HL-60 (cell line): ENCODE data around the gene LRRC4C.

Source experiments
- POLR2AphosphoS5 ChIP-seq: IDR thresholded peaks from 2 replicates; pipeline ENCODE4 v1.6.1; 2012; ENCODE audit warnings: low read depth
- REST ChIP-seq: IDR thresholded peaks from 2 replicates; pipeline ENCODE4 v1.6.1; 2012; ENCODE audit warnings: low read depth; ENCODE audit not compliant: insufficient replicate concordance
- TF ChIP-seq, protein P1 (sequence below): IDR thresholded peaks from one replicate; pipeline ENCODE4 v1.5.1; 2011; ENCODE audit warnings: low read length, control low read depth, inconsistent platforms; ENCODE audit not compliant: insufficient read depth

DNA sequence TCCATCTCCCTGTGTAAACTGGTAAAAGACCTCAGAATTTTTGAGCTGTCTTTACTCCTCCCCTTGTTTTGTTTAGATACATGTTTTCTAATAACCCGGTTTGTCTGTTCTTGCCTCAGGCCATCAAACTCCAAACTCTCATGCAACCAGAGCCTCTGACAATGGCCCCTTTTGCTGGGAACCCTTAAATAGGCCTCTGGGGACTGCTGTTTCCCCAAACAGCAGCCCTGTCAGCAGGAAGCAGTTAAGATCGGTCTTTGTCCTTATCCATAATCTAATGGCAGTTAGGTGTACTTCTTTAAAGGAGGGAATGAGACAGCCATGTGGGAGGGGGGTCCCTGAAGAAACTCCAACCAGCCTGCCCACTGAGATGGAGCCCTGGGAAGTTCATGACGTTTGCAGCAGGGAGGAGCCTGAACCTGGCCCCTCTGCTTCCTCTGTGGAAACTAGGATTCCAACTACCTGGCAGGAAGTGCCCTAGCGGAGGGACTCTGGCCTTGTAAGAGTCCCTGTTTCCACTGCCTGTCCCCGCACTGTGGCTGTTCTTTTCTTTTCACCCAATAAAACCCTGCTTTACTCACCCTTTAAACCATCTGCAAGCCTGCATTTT, 1354.4 kb downstream of the LRRC4C start:
- TF ChIP-seq, protein P1, sequence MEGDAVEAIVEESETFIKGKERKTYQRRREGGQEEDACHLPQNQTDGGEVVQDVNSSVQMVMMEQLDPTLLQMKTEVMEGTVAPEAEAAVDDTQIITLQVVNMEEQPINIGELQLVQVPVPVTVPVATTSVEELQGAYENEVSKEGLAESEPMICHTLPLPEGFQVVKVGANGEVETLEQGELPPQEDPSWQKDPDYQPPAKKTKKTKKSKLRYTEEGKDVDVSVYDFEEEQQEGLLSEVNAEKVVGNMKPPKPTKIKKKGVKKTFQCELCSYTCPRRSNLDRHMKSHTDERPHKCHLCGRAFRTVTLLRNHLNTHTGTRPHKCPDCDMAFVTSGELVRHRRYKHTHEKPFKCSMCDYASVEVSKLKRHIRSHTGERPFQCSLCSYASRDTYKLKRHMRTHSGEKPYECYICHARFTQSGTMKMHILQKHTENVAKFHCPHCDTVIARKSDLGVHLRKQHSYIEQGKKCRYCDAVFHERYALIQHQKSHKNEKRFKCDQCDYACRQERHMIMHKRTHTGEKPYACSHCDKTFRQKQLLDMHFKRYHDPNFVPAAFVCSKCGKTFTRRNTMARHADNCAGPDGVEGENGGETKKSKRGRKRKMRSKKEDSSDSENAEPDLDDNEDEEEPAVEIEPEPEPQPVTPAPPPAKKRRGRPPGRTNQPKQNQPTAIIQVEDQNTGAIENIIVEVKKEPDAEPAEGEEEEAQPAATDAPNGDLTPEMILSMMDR, result no peak
- TF ChIP-seq POLR2AphosphoS5 (no peak), REST (no peak)
